Activated CD8-positive, alpha-beta memory T cell treated with anti-CD3 and anti-CD28 coated beads for 24 hours (primary cell): Measurements from ENCODE around the gene BHLHA9.

Experiments
- DNase-seq: peaks from one replicate; pipeline ENCODE4 v3.0.0-alpha.2; 2020

BHLHA9 gene

DNA sequence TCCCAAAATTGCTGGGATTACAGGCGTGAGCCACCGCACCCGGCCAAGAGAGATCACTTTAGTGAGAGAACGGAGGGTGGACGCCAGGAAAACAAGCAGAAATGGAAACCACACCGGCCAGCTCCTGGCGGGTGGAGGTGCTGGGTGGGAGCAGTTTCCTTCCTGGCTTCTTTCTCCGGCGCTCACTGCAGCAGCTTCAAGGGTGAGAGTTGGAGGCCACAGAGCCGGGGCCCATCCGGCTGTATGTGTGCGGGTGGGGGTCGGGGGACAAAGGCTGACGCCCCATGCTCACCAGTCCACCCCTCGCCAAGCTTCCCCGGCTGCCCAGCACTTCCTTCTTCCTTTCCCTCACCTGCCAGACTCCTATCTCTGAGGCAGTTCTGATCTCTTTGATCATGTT lies 13.5 kb upstream of the BHLHA9 start:
- no peak for DNase-seq

DNA sequence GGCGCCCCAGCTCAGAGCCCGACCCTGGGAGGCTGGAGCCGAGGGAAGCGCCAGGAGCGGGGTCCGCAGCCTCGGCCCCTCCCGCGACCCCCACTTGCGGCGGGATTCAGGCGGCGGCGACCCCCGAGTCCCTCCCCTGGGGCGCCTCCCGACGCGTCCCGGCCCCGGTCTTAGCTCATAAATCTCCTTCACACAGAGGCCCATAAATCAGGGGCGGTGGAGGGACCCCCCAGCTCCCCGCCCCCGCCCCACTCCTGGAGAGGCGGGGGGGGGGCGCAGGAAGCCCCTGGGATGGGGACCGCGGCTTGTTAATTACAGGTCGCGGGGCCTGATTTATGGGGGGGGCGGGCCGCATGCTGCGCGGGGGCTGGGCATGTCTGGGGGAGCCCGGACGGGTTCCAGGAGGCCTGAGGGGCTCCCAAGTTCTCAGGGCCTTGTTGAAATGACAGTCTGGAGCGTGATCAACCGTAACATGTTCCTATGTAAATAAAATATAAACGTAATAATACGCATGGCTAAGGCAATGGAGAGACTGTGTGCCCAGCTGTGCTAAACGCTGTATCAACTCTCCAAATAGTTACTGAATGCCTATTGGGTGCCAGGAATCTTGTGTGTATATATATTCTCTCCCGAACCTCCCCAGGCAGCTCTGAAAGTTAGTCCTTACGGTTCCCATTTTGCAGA lies 10.0 kb upstream of the BHLHA9 start:
- no peak for DNase-seq

DNA sequence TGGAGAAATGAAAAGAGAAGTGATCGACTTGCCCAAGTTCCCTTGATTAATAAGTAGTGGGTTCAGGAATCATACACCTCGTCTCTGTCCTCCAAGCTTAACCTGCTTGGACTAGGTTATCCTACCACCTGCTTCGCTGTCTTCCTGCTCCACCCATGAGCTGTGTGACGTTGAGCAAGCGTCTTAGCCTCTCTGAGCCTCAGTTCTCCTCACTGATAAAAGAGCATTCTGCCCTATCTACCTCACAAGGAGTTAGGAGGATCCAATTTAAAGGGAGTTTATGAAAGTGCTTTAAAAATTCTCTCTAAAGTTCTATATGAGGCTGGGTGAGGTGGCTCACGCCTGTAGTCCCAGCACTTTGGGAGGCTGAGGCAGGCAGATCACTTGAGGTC lies 9.5 kb upstream of the BHLHA9 start:
- DNase-seq: no peak

DNA sequence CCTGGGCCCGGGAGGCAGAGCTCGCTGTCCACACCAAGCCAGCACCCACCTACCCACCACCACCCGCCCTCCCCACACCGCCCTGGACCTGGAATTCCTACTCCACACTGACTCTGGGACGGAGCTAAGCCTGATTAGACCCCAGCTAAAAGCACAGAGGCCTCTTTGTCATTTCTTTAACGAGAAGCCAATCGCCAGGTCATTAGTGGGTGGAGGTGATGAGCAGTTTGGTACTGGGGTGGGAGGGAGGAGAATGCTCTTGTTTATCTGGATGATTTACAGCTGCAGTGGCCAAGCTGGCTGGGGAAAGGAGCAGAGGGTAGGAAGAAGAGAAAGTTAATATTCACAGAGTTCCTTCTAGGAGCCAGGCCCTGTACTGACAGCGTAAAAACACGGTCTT lies 6.0 kb upstream of the BHLHA9 start:
- no peak for DNase-seq

DNA sequence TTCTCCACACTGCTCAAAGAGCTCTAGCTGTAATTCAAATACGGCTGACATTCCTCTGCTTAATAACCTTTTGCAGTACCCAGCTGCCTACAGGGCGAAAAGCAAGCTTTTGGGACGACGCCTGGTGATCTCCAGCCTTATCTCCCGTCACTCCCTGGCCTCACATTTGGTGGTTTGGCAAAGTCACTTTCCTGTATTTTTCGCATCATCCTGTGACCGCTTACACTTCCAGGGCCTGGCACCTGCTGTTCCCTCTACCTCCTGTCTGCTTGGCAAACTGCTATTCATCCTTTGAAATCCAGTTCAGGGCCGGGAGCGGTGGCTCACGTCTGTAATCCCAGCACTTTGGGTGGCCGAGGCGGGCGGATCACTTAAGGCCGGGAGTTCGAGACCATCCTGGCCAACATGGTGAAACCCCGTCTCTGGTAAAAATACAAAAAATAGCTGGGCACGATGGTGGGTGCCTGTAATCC lies 2.7 kb upstream of the BHLHA9 start:
- DNase-seq: peak; percentile 67

DNA sequence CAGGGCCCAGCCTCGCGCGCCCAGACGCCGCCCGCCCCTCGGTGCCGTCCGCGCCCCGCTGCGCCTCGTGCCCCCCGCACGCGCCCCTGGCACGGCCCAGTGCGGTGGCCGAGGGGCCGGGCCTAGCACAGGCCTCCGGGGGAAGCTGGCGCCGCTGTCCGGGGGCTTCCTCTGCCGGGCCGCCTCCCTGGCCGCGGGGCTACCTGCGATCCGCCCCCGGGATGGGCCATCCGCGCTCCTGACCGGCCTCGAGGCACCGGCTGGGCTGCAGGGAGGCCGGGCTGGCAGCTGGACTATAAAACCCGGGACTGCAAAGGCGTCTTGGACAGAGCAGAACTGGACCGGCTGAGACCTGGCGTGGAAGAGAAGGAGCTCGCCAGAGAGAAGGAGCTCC lies 783 bp downstream of the BHLHA9 start:
- no peak for DNase-seq

DNA sequence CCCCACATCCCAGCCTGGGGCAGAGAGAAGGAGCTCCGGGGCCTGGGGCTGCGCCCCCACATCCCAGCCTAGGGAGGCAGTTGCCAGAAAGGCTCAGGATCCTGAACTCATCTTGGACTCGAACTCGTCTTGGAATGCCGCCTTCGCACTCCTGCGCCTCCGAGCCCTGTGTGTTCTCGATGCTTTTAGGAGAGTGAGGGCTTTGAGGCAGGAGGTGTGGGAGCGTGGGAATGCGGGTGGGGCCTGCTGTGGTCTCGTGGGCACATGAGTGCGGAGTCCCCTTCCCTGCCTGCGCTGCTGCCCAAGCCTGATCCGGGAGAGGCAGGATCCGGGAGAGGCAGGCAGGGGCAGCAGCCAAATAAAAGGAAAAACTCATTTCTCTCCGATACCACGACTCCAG lies 1.2 kb downstream of the BHLHA9 start:
- no peak for DNase-seq

DNA sequence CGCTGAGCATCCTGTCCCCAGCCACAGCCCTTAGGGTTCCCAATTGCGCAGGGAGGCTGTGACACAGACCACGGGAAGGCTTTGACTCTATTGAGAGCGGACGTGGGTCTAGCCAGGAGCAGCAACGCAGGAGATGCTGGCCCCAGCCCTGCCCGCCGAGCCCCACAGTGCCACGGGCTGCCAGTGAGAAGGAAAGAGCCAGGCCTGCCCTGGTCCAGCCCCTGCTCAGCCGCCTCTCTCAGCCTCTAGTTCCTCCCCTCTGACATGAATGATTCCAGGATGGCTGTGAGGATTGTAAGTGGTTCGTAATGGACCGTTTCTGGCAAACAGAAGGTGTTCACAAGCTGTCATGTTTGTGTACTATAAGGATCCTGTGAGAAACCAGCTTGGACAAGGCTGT lies 2.5 kb downstream of the BHLHA9 start:
- no peak for DNase-seq

DNA sequence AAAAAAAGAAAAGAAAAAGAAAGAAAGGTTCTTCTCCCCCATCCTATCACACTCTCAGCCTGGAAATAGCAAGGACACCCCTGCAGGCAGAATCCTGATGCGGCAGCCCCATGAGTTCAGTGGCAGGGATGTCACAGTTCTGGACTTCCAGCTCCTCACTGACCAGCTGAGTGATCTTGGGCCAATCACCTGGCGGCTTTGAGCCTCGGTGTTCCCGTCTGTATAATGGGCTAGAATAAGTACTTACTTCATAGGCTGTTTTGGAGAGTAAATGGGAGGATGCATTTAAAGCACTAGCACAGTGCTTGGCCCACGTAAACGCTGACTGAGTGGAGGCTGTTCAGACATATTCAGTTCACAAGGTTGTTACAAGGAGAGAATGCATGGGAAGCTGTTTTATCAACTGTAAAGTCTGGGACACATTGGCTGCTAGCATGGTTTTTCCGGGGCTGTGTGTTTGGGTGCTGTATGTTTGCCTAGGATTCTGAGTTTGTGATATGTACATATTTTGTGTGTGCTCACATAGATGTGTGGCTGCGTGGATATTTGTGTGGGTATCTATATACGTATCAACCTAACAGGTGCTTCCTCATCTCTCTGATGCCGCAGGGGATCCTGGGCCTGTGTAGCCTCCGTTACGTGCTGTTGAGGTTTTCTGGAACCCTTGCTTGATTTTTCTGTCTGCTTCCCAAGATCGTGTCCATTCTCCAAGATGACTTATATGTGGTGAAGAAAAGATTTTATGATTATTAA lies 3.4 kb downstream of the BHLHA9 start:
- DNase-seq: no peak

DNA sequence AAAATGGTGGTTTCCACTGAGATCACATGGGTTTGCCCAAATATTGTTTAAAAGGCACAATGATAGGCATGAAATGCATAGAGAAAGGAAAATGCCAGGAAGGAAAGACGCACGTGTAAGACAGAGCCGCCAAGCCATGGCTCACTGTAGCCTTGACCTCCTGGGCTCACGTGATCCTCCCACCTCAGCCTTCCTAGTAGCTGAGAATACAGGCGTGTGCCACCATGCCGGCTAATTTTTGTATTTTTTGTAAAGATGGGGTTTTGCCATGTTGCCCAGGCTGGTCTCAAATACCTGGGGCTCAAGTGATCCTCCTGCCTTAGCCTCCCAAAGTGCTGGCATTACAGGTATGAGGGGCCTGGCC lies 4.0 kb downstream of the BHLHA9 start:
- DNase-seq: no peak

DNA sequence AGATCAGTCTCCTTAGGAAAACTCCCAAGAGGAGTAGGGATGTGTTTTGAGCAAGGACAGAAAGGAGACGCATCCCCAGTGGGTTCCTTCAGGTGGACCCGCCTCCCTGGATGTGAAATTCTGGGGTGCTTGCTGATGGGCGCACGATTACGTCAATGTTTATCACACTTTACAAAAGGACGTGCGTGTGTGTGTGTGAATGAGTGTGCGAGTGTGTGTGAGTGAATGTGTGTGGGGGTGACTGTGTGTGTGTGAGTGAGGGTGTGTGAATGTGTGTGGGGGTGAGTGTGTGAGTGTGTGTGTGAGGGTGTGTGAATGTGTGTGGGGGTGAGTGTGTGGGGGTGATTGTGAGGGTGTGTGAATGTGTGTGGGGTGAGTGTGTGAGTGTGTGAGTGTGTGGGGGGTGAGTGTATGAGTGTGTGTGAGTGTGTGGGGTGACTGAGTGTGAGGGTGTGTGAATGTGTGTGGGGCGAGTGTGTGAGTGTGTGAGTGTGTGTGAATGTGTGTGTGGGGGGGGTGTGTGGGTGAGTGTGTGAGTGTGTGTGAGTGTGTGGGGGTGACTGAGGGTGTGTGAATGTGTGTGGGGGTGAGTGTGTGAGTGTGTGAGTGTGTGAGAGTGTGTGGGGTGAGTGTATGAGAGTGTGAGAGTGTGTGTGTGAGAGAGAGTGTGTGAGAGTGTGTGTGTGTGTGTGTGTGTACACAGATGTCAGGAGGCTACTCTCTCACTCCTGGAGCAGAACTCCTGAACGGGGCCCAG lies 5.1 kb downstream of the BHLHA9 start:
- DNase-seq: no peak

DNA sequence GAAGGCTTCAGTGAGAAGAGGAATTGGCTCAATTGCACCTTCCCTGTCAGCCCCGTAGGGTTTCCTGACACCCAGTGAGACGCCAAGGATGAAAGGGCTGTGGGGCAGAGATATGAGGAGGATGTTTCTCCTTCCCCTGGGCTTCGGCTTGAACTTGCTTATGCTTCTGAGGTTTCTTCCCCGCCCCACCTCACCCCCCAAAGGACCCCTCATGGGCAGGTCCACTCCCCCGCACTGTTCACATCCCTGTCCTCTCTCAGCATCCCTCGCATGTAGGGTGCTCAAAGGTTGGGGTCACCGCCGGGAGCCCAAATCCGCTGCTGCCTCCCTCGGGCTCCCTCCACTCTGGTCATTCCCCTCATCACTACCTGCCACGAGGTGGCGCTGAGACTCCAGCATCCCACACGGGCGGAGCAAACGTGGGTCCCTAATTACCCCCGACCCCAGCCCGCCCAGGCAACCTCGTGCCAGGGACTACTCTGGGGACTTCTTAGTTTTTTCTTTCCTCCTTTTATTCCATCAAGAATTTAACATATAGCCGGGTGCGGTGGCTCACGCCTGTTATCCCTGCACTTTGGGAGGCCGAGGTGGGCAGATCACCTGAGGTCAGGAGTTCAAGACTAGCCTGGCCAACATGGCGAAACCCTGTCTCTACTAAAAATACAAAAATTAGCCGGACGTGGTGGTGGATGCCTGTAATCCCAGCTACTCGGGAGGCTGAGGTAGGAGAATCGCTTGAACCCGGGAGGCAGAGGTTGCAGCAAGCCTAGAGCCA lies 5.9 kb downstream of the BHLHA9 start:
- DNase-seq: peak; percentile 87

DNA sequence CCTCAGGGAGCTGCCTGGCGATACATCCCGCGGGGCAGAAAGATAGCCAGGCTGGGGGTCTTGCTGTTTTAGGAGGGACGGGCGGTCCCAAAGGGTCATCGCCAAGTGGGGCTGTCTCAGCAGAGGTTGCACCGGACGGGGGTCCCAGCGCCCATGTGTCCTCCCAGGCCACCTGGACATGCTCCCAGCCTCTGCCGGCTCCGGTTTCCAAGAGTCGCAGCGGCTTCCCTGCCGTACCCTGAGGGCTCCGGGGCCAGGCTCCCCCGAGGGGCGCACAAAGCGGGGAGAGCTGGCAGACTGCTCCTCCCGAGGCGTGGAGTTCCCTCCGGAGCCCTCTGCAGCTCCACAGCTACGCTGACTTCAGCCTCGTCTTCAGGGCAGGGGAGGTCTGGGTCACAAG lies 10.4 kb downstream of the BHLHA9 start:
- DNase-seq: no peak

DNA sequence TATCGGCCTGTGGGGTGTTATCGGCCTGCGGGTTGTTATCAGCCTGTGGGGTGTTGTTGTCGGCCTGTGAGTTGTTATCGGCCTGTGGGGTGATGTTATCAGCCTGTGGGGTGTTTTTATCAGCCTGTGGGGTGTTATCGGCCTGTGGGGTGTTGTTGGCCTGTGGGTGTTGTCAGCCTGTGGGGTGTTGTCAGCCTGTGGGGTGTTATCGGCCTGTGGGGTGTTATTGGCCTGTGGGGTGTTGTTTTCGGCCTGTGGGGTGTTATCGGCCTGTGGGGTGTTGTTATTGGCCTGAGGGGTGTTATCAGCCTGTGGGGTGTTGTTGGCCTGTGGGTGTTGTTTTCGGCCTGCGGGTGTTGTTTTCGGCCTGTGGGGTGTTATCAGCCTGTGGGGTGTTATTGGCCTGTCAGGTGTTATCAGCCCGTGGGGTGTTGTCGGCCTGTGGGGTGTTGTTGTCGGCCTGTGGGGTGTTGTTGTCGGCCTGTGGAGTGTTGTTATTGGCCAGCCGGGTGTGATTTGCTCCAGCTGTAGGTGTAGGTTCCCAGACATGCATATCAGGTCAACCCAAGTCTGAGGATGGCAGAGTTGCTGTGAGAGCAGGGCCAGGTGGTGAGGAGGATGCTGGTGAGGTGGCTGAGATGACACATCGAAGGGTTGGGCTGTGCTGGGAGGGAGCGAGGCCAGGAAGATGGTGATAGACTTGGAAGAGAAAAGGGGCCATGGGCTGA lies 16.3 kb downstream of the BHLHA9 start:
- DNase-seq: no peak

DNA sequence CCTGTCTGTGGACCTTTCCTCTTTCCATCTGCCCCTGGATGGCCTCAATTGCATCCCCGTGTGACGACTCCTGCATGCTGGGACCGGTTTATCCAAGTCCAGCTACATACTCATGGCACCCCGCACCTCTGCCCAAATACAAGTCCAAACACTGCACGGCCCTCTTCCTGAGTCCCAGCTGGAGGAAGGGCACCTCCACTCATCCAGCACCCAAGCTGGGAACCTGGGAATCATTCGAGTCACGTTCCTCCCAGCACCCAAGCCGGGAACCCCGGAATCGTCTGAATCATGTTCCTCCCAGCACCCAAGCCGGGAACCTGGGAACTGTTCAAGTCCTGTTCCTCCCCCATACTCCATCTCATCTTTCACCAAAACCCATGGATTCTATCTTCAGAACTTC lies 19.5 kb downstream of the BHLHA9 start:
- DNase-seq: no peak

DNA sequence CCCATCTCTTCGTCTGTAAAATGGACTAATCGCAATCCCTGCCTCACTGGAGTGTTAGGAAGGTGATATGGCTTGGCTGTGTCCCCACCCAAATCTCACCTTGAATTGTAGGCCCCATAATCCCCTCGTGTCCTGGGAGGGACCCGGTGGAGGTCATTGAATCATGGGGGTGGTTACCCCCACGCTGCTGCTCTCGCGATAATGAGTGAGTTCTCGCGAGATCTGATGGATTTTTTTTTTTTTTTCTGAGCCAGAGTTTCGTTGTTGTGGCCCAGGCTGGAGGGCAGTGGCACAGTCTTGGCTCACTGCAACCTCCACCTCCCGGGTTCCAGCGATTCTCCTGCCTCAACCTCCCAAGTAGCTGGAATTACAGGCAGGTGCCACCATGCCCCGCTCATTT lies 20.4 kb downstream of the BHLHA9 start:
- no peak for DNase-seq

DNA sequence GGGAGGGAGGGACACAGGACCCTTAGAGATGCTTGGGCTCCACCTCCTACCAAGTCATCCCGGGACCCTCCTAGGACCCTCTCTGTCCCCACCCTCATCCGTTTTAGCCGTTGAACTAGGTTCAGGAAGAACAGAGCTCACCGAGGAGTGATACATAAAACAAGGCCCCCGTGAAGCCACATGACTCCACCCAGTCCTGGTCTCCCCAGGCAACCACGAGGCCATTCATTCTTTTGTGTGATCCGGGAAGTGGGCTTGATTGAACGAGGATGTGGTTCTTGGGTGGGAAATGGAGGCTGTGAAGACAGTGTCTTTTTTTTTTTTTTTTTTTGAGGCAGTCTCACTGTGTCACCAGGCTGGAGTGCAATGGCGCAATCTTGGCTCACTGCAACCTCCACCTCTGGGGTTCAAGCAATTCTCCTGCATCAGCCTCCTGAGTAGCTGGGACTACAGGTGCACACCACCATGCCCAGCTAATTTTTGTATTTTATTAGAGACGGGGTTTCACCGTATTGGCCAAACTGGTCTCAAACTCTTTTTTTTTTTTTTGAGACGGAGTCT lies 24.0 kb downstream of the BHLHA9 start:
- peak; percentile 79 for DNase-seq

DNA sequence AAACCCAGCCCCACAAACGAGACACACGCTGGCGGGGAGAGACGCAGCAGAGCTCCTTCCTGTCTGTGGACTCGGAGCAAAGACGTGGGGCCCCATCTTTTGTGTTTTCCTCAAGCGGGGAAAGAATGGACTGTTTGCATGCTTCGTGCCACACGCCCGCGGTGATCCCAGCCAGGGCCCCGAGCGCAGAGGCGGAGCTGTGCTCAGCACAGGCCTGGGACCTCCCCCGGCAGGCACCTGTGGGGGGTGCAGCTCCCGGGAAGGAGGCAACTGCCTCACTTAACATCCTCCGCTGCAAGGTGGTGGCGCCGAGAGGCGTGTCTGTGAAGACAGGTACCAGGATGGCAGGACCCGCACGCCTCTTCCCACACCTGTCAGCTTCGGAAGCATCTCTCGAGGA lies 28.4 kb downstream of the BHLHA9 start:
- peak; percentile 76 for DNase-seq

DNA sequence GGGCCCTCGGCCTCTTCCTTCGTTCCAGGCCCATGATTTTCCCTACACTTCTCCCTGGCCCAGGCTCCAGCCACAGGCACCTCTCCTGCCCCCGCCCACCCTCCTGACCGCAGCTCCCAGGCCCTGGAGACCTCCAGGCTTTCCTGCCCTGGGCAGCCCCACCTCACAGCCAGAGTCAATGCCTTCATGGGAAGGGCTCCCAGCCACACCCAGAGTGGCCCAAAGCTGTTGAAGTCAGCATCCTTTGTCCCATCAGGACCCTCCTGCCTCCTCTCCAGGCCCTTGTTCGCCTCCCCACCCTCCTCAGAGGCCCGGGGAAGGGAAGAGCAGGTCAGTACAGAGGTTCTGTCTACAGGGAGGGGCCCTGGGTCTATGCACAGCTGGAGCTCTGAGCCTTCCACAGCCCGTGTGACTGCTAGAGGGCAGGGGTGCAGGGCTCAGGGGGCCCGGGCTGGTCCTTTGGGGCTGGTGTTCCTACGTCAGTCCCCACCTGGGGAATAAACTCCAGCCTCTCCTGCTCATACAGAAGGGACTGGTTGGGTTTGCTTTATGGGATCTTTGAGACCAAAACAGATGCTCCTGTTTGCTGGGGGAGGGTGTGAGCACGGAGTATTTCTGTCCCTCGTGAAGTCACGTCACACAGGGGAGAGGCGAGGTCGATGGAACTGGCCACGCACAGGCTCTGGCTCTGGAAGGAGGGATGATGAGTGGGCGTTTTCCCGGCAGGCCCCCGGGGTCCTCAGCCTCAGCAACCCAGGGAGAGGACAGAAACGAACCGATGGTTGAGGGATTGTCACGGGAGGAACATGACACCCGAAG lies 29.5 kb downstream of the BHLHA9 start:
- DNase-seq: no peak

DNA sequence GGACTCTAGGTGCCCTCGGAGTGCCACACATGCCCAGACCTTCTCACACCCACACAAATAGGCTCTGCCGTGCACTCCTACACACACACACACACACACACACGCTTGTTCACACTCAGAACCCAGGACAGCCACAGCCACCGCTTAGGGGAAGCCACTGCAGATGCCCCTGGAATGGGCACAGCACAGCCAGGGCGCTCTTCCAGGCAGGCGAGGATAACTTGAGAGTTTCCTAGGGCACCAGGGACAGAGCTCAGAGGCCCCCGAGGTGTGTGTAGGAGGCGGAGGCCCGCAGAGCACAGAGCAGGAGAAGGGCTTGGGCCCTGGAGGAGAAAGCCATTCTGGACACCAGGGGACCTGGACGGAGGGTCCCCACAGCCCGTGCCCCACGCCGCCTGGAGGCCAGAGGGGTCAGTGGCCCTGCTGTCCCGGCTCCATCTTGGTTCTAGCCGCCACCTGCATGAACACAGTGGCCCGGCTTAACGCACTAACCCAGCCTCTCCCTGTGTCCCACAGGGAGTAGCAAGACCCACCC lies 30.2 kb downstream of the BHLHA9 start:
- no peak for DNase-seq

DNA sequence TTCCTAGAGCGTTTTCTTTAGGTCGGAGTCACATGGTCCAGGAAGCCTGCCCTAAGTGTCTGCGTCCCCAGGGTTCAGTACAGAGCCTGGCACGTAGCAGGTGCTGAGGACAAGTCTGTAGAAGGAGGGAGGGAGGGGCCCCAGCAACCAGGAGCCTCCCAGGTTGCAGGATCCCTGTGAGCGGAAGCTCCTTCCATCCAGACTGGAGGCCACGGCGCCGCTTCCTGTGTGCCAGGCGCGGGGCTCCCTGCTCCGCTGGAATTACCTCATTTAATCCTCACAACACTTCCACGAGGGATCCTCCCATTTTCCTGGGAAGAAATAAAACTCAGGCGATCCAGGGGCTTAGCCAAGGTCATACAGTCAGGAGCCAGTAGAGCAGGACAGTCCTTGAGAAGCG lies 31.3 kb downstream of the BHLHA9 start:
- no peak for DNase-seq
